GM21423 (cell line): ENCODE results near the gene CIB4.

Experiments used
- ATAC-seq: cut with Tn5 transposase; IDR thresholded peaks from one replicate; pipeline ENCODE4 v1.9.1; 2021; ENCODE audit warnings: mild to moderate bottlenecking, moderate library complexity; ENCODE audit not compliant: unreplicated experiment

The CIB4 gene

GRCh38 chr2:26609839-26610277 lies 31.3 kb downstream of the CIB4 start:
- no peak for ATAC-seq

- ATAC-seq = no peak
Observed at GRCh38 chr2:26609205-26609631, 31.9 kb downstream of the CIB4 start.

GRCh38 chr2:26608557-26608956 lies 32.6 kb downstream of the CIB4 start:
- no peak for ATAC-seq

GRCh38 chr2:26607698-26608097 lies 33.5 kb downstream of the CIB4 start:
- no peak for ATAC-seq

- no peak for ATAC-seq
Observed at GRCh38 chr2:26606847-26607190, 34.3 kb downstream of the CIB4 start.

GRCh38 chr2:26605999-26606846 lies 34.9 kb downstream of the CIB4 start:
- no peak for ATAC-seq

- no peak for ATAC-seq
Observed at GRCh38 chr2:26605195-26605998, 35.8 kb downstream of the CIB4 start.

GRCh38 chr2:26602575-26602974 lies 38.6 kb downstream of the CIB4 start:
- no peak for ATAC-seq

- ATAC-seq = no peak
Observed at GRCh38 chr2:26599387-26599786, 41.8 kb downstream of the CIB4 start.

- no peak for ATAC-seq
Observed at GRCh38 chr2:26598996-26599373, 42.2 kb downstream of the CIB4 start.

- ATAC-seq = no peak
Observed at GRCh38 chr2:26598336-26598995, 42.7 kb downstream of the CIB4 start.

- no peak for ATAC-seq
Observed at GRCh38 chr2:26597197-26597596, 44.0 kb downstream of the CIB4 start.

- ATAC-seq = no peak
Observed at GRCh38 chr2:26595146-26595545, 46.0 kb downstream of the CIB4 start.

- ATAC-seq = no peak
Observed at GRCh38 chr2:26591619-26592505, 49.3 kb downstream of the CIB4 start.

- no peak for ATAC-seq
Observed at GRCh38 chr2:26590980-26591618, 50.1 kb downstream of the CIB4 start.

GRCh38 chr2:26590508-26590907 lies 50.7 kb downstream of the CIB4 start:
- no peak for ATAC-seq

GRCh38 chr2:26588576-26588975 lies 52.6 kb downstream of the CIB4 start:
- ATAC-seq = no peak

GRCh38 chr2:26587994-26588393 lies 53.2 kb downstream of the CIB4 start:
- ATAC-seq = no peak

- no peak for ATAC-seq
Observed at GRCh38 chr2:26585966-26586365, 55.2 kb downstream of the CIB4 start.

- no peak for ATAC-seq
Observed at GRCh38 chr2:26585100-26585499, 56.1 kb downstream of the CIB4 start.
